ENCODE data around the gene ZFP92. TPM values are rescaled to one million over a fixed set of nuclear protein-coding genes. Genes with fewer than 3 reads are reported as not detected.

ZFP92 gene
- total and polyA plus RNA-seq, 3 donors from 2014 or later: 2.1 to 3.4 (median 2.2) TPM

- Histone ChIP-seq H3K36me3 (ENCODE audit: low read depth, missing control alignments) (no peaks in the 10 kb centered on the region), H3K4me1 (no peaks in the 10 kb centered on the region), H3K9me3 (no peaks in the 10 kb centered on the region), H3K27ac (no peak overlapping the region), H3K4me3 (no peak overlapping the region), H3K27me3 (no peaks in the 10 kb centered on the region)
- no peak for TF ChIP-seq POLR2A (IDR thresholded peaks at IDR 0.05)
- no peak for TF ChIP-seq CTCF (IDR thresholded peaks at IDR 0.05)
- intact Hi-C loops (cut with DNase I; ENCODE audit: low total_unique reads): no loop called here
- WGBS, 2 donors: 90% methylated on average over 24 of the region's 25 CpGs; no CpG with 5 or more reads in 1 of the 2 donors
- no peak for DNase-seq
Observed at GRCh38 chrX:153443476-153444332, 32.4 kb downstream of the ZFP92 start.

- no peak for TF ChIP-seq POLR2A (IDR thresholded peaks at IDR 0.05)
- no peak for TF ChIP-seq CTCF (IDR thresholded peaks at IDR 0.05)
- H3K4me1 ChIP-seq: no peaks in the 10 kb centered on the region
- no peaks in the 10 kb centered on the region for H3K27me3 ChIP-seq
- H3K27ac ChIP-seq: no peak overlapping the region
- no peak for DNase-seq
- no peak overlapping the region for H3K4me3 ChIP-seq
- H3K36me3 ChIP-seq (ENCODE audit: low read depth, missing control alignments): no peaks in the 10 kb centered on the region
- no peaks in the 10 kb centered on the region for H3K9me3 ChIP-seq
- intact Hi-C loops (cut with DNase I; ENCODE audit: low total_unique reads): no loop called here
- WGBS, 2 donors: 92% methylated on average over 37 of the region's 37 CpGs; no CpG with 5 or more reads in 1 of the 2 donors
Observed at GRCh38 chrX:153444333-153445011, 33.2 kb downstream of the ZFP92 start.

- no peak for TF ChIP-seq POLR2A (IDR thresholded peaks at IDR 0.05)
- TF ChIP-seq CTCF (IDR thresholded peaks at IDR 0.05): no peak
- Histone ChIP-seq H3K9me3 (no peaks in the 10 kb centered on the region), H3K36me3 (ENCODE audit: low read depth, missing control alignments) (no peaks in the 10 kb centered on the region), H3K4me1 (no peaks in the 10 kb centered on the region), H3K27me3 (no peaks in the 10 kb centered on the region), H3K27ac (no peak overlapping the region), H3K4me3 (no peak overlapping the region)
- intact Hi-C loops (cut with DNase I; ENCODE audit: low total_unique reads): no loop called here
- DNase-seq: no peak
- WGBS, 2 donors: 95% methylated on average over 20 of the region's 35 CpGs; no CpG with 5 or more reads in 1 of the 2 donors
Observed at GRCh38 chrX:153445106-153445855, 34.0 kb downstream of the ZFP92 start.

- 90% methylated on average over 21 of the region's 30 CpGs; no CpG with 5 or more reads in 1 of the 2 donors for WGBS, 2 donors
Observed at GRCh38 chrX:153445856-153446635, 34.8 kb downstream of the ZFP92 start, which contains the start of gene TREX2. TSS of gene TREX2 (minus strand) at chrX:153446056. CDS start at chrX:153445430, 626 bp downstream.

More at GRCh38 chrX:153445856-153446635, 34.8 kb downstream of the ZFP92 start, which contains the start of gene TREX2:
- Histone ChIP-seq H3K27me3 (no peaks in the 10 kb centered on the region), H3K4me1 (no peaks in the 10 kb centered on the region), H3K9me3 (no peaks in the 10 kb centered on the region), H3K36me3 (ENCODE audit: low read depth, missing control alignments) (no peaks in the 10 kb centered on the region), H3K27ac (no peak within 1 kb of the TSS), H3K4me3 (no peak within 1 kb of the TSS)
- intact Hi-C loops (cut with DNase I; ENCODE audit: low total_unique reads): no loop called here
- TF ChIP-seq CTCF (IDR thresholded peaks at IDR 0.05) (no peak), POLR2A (IDR thresholded peaks at IDR 0.05) (no peak)
- no peak for DNase-seq

Measured in testis (tissue), 3 donors.